H1 (cell line): Measurements from ENCODE around the gene GGN. TPM values are rescaled to one million over a fixed set of nuclear protein-coding genes. Genes with fewer than 3 reads are reported as not detected.

ENCODE experiments used
- CTCF ChIA-PET: fragments of 300-600 bp; sonication (Branson Sonifier 250); formaldehyde crosslinking; loops from one replicate; lab custom pipeline; 2021; ENCODE audit not compliant: partially characterized antibody; lab: Charles Lee
- POLR2A ChIA-PET: fragments of 300-600 bp; sonication (Branson Sonifier 250); formaldehyde crosslinking; loops from one replicate; lab custom pipeline; 2021; ENCODE audit warnings: inconsistent platforms; ENCODE audit not compliant: partially characterized antibody; lab: Charles Lee
- DNase-seq, 2 experiments: peaks; one replicate each; pipeline versions ENCODE4 v3.0.0 to v3.0.0-alpha.2; 2010 to 2022; ENCODE audit warnings: low spot score in 2 of 2, low read depth in 1 of 2, mixed read lengths in 1 of 2
- FAIRE-seq: peaks from 2 replicates; lab custom pipeline; 2011; peaks lifted over from hg19 to GRCh38; lab: Jason Lieb, UNC
- H2AFZ ChIP-seq: 2 replicates; pipeline ENCODE4 v1.8.1; 2012; ENCODE audit warnings: low read length, inconsistent platforms
- H2AK5ac ChIP-seq: 2 replicates; pipeline ENCODE4 v1.6.1; 2013; ENCODE audit warnings: low read depth, low read length
- H2BK120ac ChIP-seq: replicated peaks from 2 replicates; pipeline ENCODE3; 2013; ENCODE audit warnings: low read depth, low read length, inconsistent platforms
- H2BK12ac ChIP-seq: 2 replicates; pipeline ENCODE4 v1.6.1; 2013; ENCODE audit warnings: low read depth, low read length
- H2BK15ac ChIP-seq: 2 replicates; pipeline ENCODE4 v1.6.1; 2013; ENCODE audit warnings: low read length
- H2BK20ac ChIP-seq: 2 replicates; pipeline ENCODE4 v1.6.1; 2013; ENCODE audit warnings: low read length
- H2BK5ac ChIP-seq: 2 replicates; pipeline ENCODE4 v1.6.1; 2013; ENCODE audit warnings: low read depth, low read length
- H3K14ac ChIP-seq: 2 replicates; pipeline ENCODE4 v1.6.1; 2013; ENCODE audit warnings: inconsistent platforms; ENCODE audit not compliant: insufficient read length
- H3K18ac ChIP-seq: 2 replicates; pipeline ENCODE4 v1.6.1; 2013; ENCODE audit warnings: low read length; ENCODE audit errors: extremely low read depth
- H3K23ac ChIP-seq: 2 replicates; pipeline ENCODE4 v1.6.1; 2013; ENCODE audit warnings: inconsistent platforms; ENCODE audit not compliant: insufficient read length
- H3K23me2 ChIP-seq: 2 replicates; pipeline ENCODE4 v1.6.1; 2013; ENCODE audit warnings: low read depth, low read length
- H3K27ac ChIP-seq: 2 replicates; pipeline ENCODE4 v1.6.1; 2011; ENCODE audit warnings: low read depth, low read length, inconsistent platforms
- H3K27me3 ChIP-seq, 4 experiments: replicated peaks in 1 of 4; 1 replicate in 1 of 4; 2 replicates in 3 of 4; pipeline versions ENCODE4 v1.6.1 to v1.8.1; 2011 to 2013; ENCODE audit warnings: low read length in 3 of 4, mild to moderate bottlenecking in 3 of 4, inconsistent platforms in 2 of 4, mixed read lengths in 2 of 4, moderate library complexity in 1 of 4; ENCODE audit not compliant: control insufficient read depth in 3 of 4, insufficient read depth in 3 of 4; ENCODE audit errors: extremely low read depth in 1 of 4
- H3K36me3 ChIP-seq, 4 experiments: 2 replicates each; pipeline versions ENCODE4 v1.6.1 to v1.8.1; 2011 to 2013; ENCODE audit warnings: mild to moderate bottlenecking in 4 of 4, low read length in 3 of 4, moderate library complexity in 2 of 4, control low read depth in 1 of 4, inconsistent platforms in 1 of 4; ENCODE audit not compliant: insufficient read depth in 4 of 4, control insufficient read depth in 2 of 4
- H3K4ac ChIP-seq: replicated peaks from 2 replicates; pipeline ENCODE3; 2013; ENCODE audit warnings: low read length, low read depth, mixed read lengths, inconsistent platforms; ENCODE audit not compliant: insufficient read length
- H3K4me1 ChIP-seq, 4 experiments: replicated peaks in 1 of 4; 1 replicate in 1 of 4; 2 replicates in 3 of 4; pipeline versions ENCODE4 v1.6.1 to v1.8.1; 2011 to 2013; ENCODE audit warnings: low read length in 3 of 4, inconsistent platforms in 2 of 4, mixed read lengths in 1 of 4; ENCODE audit not compliant: insufficient read depth in 4 of 4, control insufficient read depth in 3 of 4
- H3K4me2 ChIP-seq, 2 experiments: 2 replicates each; pipeline versions ENCODE4 v1.6.1 to v1.8.1; 2011 to 2013; ENCODE audit warnings: low read depth in 2 of 2, low read length in 2 of 2, control low read depth in 1 of 2, inconsistent platforms in 1 of 2, mild to moderate bottlenecking in 1 of 2; ENCODE audit not compliant: insufficient read depth in 1 of 2
- H3K4me3 ChIP-seq, 4 experiments: fragments of 200-600, 300-600 bp in 1 of 4; sonication (generic), shearing (Covaris generic), sonication (Bioruptor Twin) in 1 of 4; 2 replicates each; pipeline versions ENCODE4 v1.5.1 to v1.8.1; 2011 to 2016; ENCODE audit warnings: low read length in 4 of 4, low read depth in 3 of 4, control low read depth in 2 of 4, inconsistent platforms in 2 of 4, mild to moderate bottlenecking in 2 of 4, mixed read lengths in 1 of 4, moderate library complexity in 1 of 4; ENCODE audit not compliant: insufficient read depth in 2 of 4; ENCODE audit errors: extremely low read depth in 1 of 4
- H3K56ac ChIP-seq: replicated peaks from 2 replicates; pipeline ENCODE3; 2013; ENCODE audit warnings: low read depth, mild to moderate bottlenecking, mixed read lengths, low read length, inconsistent platforms; ENCODE audit not compliant: insufficient read length
- H3K79me1 ChIP-seq: 2 replicates; pipeline ENCODE4 v1.6.1; 2013; ENCODE audit warnings: low read depth, low read length, control low read depth
- H3K79me2 ChIP-seq, 2 experiments: 2 replicates each; pipeline versions ENCODE4 v1.6.1 to v1.8.1; 2012 to 2013; ENCODE audit warnings: low read length in 2 of 2, mild to moderate bottlenecking in 2 of 2, inconsistent platforms in 1 of 2; ENCODE audit not compliant: insufficient read depth in 2 of 2, control insufficient read depth in 1 of 2
- H3K9ac ChIP-seq, 4 experiments: replicated peaks in 1 of 4; 1 replicate in 1 of 4; 2 replicates in 3 of 4; pipeline versions ENCODE4 v1.6.1 to v1.8.1; 2011 to 2013; ENCODE audit warnings: low read depth in 3 of 4, low read length in 3 of 4, control low read depth in 2 of 4, mild to moderate bottlenecking in 2 of 4, moderate library complexity in 2 of 4, inconsistent platforms in 1 of 4; ENCODE audit errors: extremely low read depth in 1 of 4
- H3K9me3 ChIP-seq, 2 experiments: 2 replicates each; pipeline versions ENCODE4 v1.6.1 to v1.8.1; 2012 to 2013; ENCODE audit warnings: mild to moderate bottlenecking in 2 of 2, moderate library complexity in 2 of 2, control low read depth in 1 of 2, inconsistent platforms in 1 of 2, low read depth in 1 of 2, low read length in 1 of 2, mixed read lengths in 1 of 2; ENCODE audit not compliant: insufficient read depth in 2 of 2
- H4K20me1 ChIP-seq, 2 experiments: replicated peaks in 1 of 2; 2 replicates each; pipeline versions ENCODE3 to v1.8.1; 2011 to 2013; ENCODE audit warnings: inconsistent platforms in 2 of 2, low read length in 2 of 2, mild to moderate bottlenecking in 1 of 2; ENCODE audit not compliant: insufficient read depth in 2 of 2, control insufficient read depth in 1 of 2
- H4K5ac ChIP-seq: 2 replicates; pipeline ENCODE4 v1.6.1; 2013; ENCODE audit warnings: low read length, low read depth, mixed read lengths, inconsistent platforms; ENCODE audit not compliant: insufficient read length
- H4K8ac ChIP-seq: 2 replicates; pipeline ENCODE4 v1.8.0; 2013; ENCODE audit warnings: mild to moderate bottlenecking, moderate library complexity, low read length, inconsistent platforms; ENCODE audit not compliant: insufficient read depth; ENCODE audit errors: extremely low read depth
- H4K91ac ChIP-seq: replicated peaks from 2 replicates; pipeline ENCODE3; 2013; ENCODE audit warnings: low read length, mixed read lengths, inconsistent platforms; ENCODE audit not compliant: insufficient read length
- BACH1 ChIP-seq: IDR thresholded peaks from 2 replicates; pipeline ENCODE4 v1.6.1; 2012; ENCODE audit warnings: low read length, improper control_type of control experiment
- EZH2 ChIP-seq: fragments of 200-600 bp; sonication (generic); IDR thresholded peaks from 2 replicates; pipeline ENCODE4 v1.7.1; 2012; ENCODE audit warnings: low read depth, mild to moderate bottlenecking, moderate library complexity, low read length, inconsistent platforms; ENCODE audit not compliant: severe bottlenecking
- JUND ChIP-seq: IDR thresholded peaks from 2 replicates; pipeline ENCODE4 v1.6.1; 2011; ENCODE audit warnings: mild to moderate bottlenecking, improper control_type of control experiment, low read length
- KDM5A ChIP-seq: fragments of 200-600 bp; IDR thresholded peaks from 2 replicates; pipeline ENCODE4 v1.7.1; 2012; ENCODE audit warnings: mild to moderate bottlenecking, low read length, inconsistent platforms, mixed read lengths
- NANOG ChIP-seq: IDR thresholded peaks from 2 replicates; pipeline ENCODE4 v1.6.1; 2011; ENCODE audit warnings: low read length, low read depth, mild to moderate bottlenecking, inconsistent platforms; ENCODE audit not compliant: insufficient read depth, poor library complexity, severe bottlenecking
- POLR2AphosphoS5 ChIP-seq: IDR thresholded peaks from 2 replicates; pipeline ENCODE4 v1.6.1; 2011; ENCODE audit warnings: low read depth, low read length
- TAF1 ChIP-seq: IDR thresholded peaks from 2 replicates; pipeline ENCODE4 v1.6.1; 2011; ENCODE audit warnings: mild to moderate bottlenecking, low read depth, low read length
- TAF7 ChIP-seq: optimal IDR thresholded peaks from 2 replicates; pipeline ENCODE3; 2011; ENCODE audit warnings: low read depth, mild to moderate bottlenecking, inconsistent platforms, low read length, moderate library complexity, borderline replicate concordance
- TEAD4 ChIP-seq: IDR thresholded peaks from 2 replicates; pipeline ENCODE4 v1.6.1; 2012; ENCODE audit warnings: low read depth, low read length, inconsistent platforms, mixed read lengths
- ZNF274 ChIP-seq: IDR thresholded peaks from 2 replicates; pipeline ENCODE4 v1.7.0; 2012; ENCODE audit warnings: low read length, borderline replicate concordance; ENCODE audit errors: extremely low read depth
- WGBS, 2 experiments: shearing (Covaris generic) in 1 of 2; methylation state at CpG; one replicate each; pipeline versions ENCODE4 v1.1.6 to v1.1.7; 2013 to 2015; ENCODE audit warnings: low lambda C conversion rate in 2 of 2, mixed read lengths in 2 of 2, inconsistent platforms in 1 of 2, low coverage in 1 of 2, missing lambda C conversion rate in 1 of 2; ENCODE audit not compliant: insufficient replicate concordance in 2 of 2, insufficient coverage in 1 of 2, insufficient read length in 1 of 2; ENCODE audit errors: extremely low coverage in 1 of 2, missing lambda C conversion rate in 1 of 2; 5-methylcytosine and 5-hydroxymethylcytosine counted together
- polyA plus RNA-seq, 7 experiments: library from polyadenylated mRNA; depleted of rRNA in 3 of 7; stranded (reverse) in 5 of 7; unstranded in 2 of 7; fragments of >200 nt in 5 of 7; fragments of 200-250 nt in 2 of 7; gene quantifications; 1 replicate in 5 of 7; 2 replicates in 1 of 7; 4 replicates in 1 of 7; pipeline versions ENCODE4 v1.2.1 to v1.2.3, GENCODE V29; 2011 to 2013; ENCODE audit warnings: missing spikeins in 2 of 7, mixed read lengths in 2 of 7
- total RNA-seq: library from RNA; stranded (reverse); fragmentation: NEBNext Ultra II Directional; extraction: Animal tissue kit (Norgen Biotek cat#: 25700); gene quantifications from 2 replicates; pipeline ENCODE4 v1.2.1, GENCODE V29; 2021

Gene GGN
- total and polyA plus RNA-seq, 2 of the 8 experiments (the other 6 are each of a cell fraction or from before 2014, with no cell fraction given) = 0.47 to 1.2 TPM

DNA sequence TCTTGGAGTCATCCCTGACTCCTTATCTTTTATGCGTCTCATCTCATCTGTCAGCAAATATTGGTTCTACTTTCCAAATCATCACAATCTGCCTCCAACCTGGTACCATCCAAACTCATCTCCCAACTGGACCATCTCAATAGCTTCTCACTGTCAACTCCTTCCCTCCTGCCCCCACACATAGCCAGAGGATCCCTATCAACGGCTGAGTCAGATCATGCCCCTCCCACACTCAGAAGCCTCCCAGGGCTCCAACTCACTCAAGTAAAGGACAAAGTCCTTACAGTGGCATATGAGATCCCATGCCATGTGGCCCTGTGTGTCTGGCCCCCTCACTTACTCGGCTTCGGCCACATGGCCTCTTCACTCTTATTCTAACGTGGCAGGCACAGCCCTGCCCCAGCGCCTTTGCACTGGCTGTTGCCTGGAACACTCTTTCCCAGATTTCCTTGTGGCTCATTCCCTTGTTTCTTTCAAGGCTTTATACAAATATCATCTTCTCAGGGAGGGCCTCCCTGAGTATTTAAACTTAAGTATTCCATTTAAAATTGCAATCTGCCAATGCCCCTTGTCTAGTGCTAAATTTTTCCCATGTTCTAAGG, 5.0 kb upstream of the GGN start:
- POLR2A ChIA-PET = no interaction called here
- H4K91ac ChIP-seq = no peak overlapping the region
- peaks cover 0 to 7% of the 10 kb centered on the region in 2 experiments; a peak in 2 of 4 replicates for H3K79me2 ChIP-seq
- TF ChIP-seq BACH1 = no peak
- TF ChIP-seq POLR2AphosphoS5 = no peak
- TF ChIP-seq JUND = no peak
- TF ChIP-seq EZH2 = no peak
- no peak for TF ChIP-seq ZNF274
- TF ChIP-seq TEAD4 = no peak
- no peak for TF ChIP-seq TAF1
- no peak for TF ChIP-seq TAF7
- TF ChIP-seq NANOG = no peak
- TF ChIP-seq KDM5A = no peak
- peaks cover 0 to 14% (median 7%) of the 10 kb centered on the region in 4 experiments; a peak in 5 of 7 replicates for H3K27me3 ChIP-seq
- no peak overlapping the region for H2AK5ac ChIP-seq
- 92% methylated on average over 6 of the region's 6 CpGs; no CpG with 5 or more reads in 1 of the 2 experiments for WGBS, 2 experiments
- peaks cover 10% of the 10 kb centered on the region; the same call in 1 of the 2 replicates for H3K23me2 ChIP-seq
- H3K36me3 ChIP-seq = peaks cover 2 to 20% (median 5%) of the 10 kb centered on the region in 4 experiments; a peak in 2 of 8 replicates
- no peak overlapping the region for H3K23ac ChIP-seq
- no peak overlapping the region for H3K4me3 ChIP-seq
- no peaks in the 10 kb centered on the region for H3K9me3 ChIP-seq
- H4K5ac ChIP-seq = no peak overlapping the region
- H3K4me2 ChIP-seq = no peak overlapping the region
- H3K9ac ChIP-seq = no peak overlapping the region
- no peak overlapping the region; the same call in 1 of the 2 replicates for H4K8ac ChIP-seq
- H3K4me1 ChIP-seq = peaks cover 6 to 14% (median 9%) of the 10 kb centered on the region in 4 experiments
- CTCF ChIA-PET = interaction anchor here (1.2 kb wide), 1 partner anchor 10 kb away, joined by 5 read pairs; the partner anchor contains the start of gene FAM98C
- peaks cover 4% of the 10 kb centered on the region; the same call in 1 of the 2 replicates for H3K79me1 ChIP-seq
- no peak overlapping the region for H2AFZ ChIP-seq
- no peak overlapping the region for H2BK5ac ChIP-seq
- peaks cover 0 to 2% of the 10 kb centered on the region in 2 experiments for H4K20me1 ChIP-seq
- H3K56ac ChIP-seq = no peak overlapping the region
- FAIRE-seq = no peak
- no peak overlapping the region for H2BK120ac ChIP-seq
- no peak overlapping the region for H3K27ac ChIP-seq
- no peak overlapping the region for H3K4ac ChIP-seq
- DNase-seq = no peak
- H2BK20ac ChIP-seq = no peak overlapping the region
- H3K14ac ChIP-seq = no peak overlapping the region
- no peak overlapping the region for H2BK12ac ChIP-seq
- H2BK15ac ChIP-seq = no peak overlapping the region
- H3K18ac ChIP-seq = no peak overlapping the region
